Colonic mucosa (tissue), 4 donors: ENCODE results near the gene RBM15. TPM values are rescaled to one million over a fixed set of nuclear protein-coding genes. Genes with fewer than 3 reads are reported as not detected.

Experiments
- DNase-seq: peaks from one replicate; pipeline ENCODE4 v3.0.0-alpha.2; 2020
- H3K27ac ChIP-seq: fragments of 200-600 bp; one replicate; pipeline ENCODE4 v1.8.0; 2021
- H3K27me3 ChIP-seq: fragments of 200-600 bp; one replicate; pipeline ENCODE4 v1.8.0; 2021
- H3K36me3 ChIP-seq: fragments of 200-600 bp; one replicate; pipeline ENCODE4 v1.8.0; 2021
- H3K4me1 ChIP-seq: fragments of 200-600 bp; one replicate; pipeline ENCODE4 v1.8.0; 2021; ENCODE audit warnings: mild to moderate bottlenecking
- H3K4me3 ChIP-seq: fragments of 200-600 bp; one replicate; pipeline ENCODE4 v1.8.0; 2021
- H3K9ac ChIP-seq, 2 donors: one replicate each; pipeline ENCODE4 v1.7.0; 2013; ENCODE audit warnings: control low read depth in 2 of 2, low read depth in 2 of 2, low read length in 2 of 2
- H3K9me3 ChIP-seq: fragments of 200-600 bp; one replicate; pipeline ENCODE4 v1.8.0; 2021
- intact Hi-C: fragments of 100-400 bp; cut with DNase I; formaldehyde crosslinking; loops from one replicate; pipeline ENCODE4 v1.14.1; 2022
- total RNA-seq, 2 donors: library from RNA; stranded (reverse); fragmentation: NEBNext Ultra II Directional in 1 of 2; extraction: Animal tissue kit (Norgen Biotek cat#: 25700) in 1 of 2; gene quantifications; one replicate each; pipeline ENCODE4 v1.2.1, GENCODE V29; 2021
- TF ChIP-seq, protein P1 (sequence below): fragments of 200-600 bp; IDR thresholded peaks from one replicate; pipeline ENCODE4 v1.8.0; 2022; ENCODE audit warnings: antibody characterized with exemption, mild to moderate bottlenecking
- donor health status: healthy.
- donor health status: DM: no; HTN: no; CAD: no.
- donor health status: DM: no; HTN: no; CAD: no.

The RBM15 gene
- total RNA-seq, 2 donors from 2014 or later: 24.1 to 35.9 TPM

DNA sequence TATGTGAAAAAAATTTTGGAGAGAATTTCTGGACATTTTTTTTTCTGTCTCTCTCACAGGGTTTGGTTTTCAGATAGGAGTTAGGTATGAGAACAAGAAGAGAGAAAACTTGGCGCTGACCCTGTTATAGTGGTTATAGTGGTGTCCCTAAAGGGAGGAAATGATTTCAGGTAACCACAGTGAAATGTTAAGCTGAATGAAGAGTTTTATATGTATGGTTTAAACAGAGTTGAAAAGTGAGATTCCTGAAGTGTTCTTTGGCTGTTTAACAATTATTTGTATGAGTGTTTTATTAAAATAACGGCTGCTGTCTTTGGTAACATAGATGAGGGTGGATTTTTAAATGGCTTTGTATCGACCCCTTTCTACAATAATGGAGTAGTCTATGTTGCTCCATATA, 6.3 kb downstream of the RBM15 start:
- no peaks in the 10 kb centered on the region for H3K27me3 ChIP-seq
- no peaks in the 10 kb centered on the region for H3K36me3 ChIP-seq
- no peak overlapping the region for H3K9ac ChIP-seq
- intact Hi-C loops: no loop called here
- H3K9me3 ChIP-seq: no peaks in the 10 kb centered on the region
- H3K4me3 ChIP-seq: no peak overlapping the region
- peaks cover 19% of the 10 kb centered on the region for H3K4me1 ChIP-seq
- TF ChIP-seq, protein P1, sequence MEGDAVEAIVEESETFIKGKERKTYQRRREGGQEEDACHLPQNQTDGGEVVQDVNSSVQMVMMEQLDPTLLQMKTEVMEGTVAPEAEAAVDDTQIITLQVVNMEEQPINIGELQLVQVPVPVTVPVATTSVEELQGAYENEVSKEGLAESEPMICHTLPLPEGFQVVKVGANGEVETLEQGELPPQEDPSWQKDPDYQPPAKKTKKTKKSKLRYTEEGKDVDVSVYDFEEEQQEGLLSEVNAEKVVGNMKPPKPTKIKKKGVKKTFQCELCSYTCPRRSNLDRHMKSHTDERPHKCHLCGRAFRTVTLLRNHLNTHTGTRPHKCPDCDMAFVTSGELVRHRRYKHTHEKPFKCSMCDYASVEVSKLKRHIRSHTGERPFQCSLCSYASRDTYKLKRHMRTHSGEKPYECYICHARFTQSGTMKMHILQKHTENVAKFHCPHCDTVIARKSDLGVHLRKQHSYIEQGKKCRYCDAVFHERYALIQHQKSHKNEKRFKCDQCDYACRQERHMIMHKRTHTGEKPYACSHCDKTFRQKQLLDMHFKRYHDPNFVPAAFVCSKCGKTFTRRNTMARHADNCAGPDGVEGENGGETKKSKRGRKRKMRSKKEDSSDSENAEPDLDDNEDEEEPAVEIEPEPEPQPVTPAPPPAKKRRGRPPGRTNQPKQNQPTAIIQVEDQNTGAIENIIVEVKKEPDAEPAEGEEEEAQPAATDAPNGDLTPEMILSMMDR: no peak
- no peak for DNase-seq
- no peak overlapping the region for H3K27ac ChIP-seq

DNA sequence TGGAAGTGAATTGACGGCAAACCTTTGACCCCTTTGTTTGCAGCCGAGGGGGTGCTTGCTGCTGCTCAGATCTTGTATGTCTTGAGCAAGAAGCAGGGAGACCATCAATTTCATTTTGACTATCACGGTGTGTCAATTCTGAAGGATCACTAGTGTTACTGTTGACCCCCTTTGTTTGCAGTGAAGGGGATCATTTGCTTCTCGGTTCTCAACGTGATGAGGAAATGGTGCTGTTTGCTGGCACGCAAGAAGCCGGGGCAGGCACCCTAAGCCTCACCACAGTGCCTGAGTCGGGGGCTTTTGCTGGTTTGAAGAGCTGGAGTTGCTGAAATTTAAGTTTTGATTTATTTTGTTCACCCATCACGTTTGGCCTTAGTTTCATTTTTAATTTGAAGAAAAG, 7.5 kb downstream of the RBM15 start:
- Histone ChIP-seq H3K36me3 (no peaks in the 10 kb centered on the region), H3K4me1 (peaks cover 12% of the 10 kb centered on the region), H3K9ac (no peak overlapping the region), H3K4me3 (no peak overlapping the region), H3K27ac (no peak overlapping the region), H3K9me3 (no peaks in the 10 kb centered on the region), H3K27me3 (no peaks in the 10 kb centered on the region)
- TF ChIP-seq, protein P1: no peak
- intact Hi-C loops: no loop called here
- no peak for DNase-seq

DNA sequence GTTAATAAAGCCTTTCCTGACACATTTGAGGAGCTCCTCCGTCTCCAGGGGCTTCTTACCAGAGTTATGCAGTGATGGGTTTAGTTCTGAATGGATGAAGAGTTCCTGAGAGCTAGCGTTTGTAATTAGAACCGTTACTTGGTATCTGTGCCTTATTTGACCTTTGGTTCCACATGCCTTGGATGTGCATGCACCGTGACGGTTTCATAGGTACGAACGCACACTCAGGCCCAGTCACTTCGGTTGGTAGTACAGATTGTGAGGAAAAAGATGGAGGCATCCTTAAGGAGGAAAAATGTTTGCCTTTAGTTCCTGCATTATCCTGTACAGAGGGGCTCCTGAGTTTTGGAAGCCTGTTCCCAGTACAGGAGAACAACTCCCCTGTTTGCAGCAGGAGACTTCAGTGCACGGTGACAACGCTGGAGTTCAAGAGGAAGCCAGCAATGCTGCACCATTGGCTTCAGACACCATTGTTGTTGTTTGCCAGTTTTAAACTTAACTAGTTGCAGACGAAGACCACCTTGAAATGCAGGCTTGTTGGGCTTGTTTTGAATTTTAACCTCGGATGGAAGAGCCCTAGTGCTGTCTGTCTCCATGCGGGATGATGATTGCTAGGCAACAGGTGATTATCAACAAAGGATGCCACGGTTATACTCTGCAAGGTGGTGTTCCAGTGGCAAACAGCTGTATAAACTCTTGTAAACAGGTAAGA, 8.2 kb downstream of the RBM15 start:
- intact Hi-C loops: no loop called here

DNA sequence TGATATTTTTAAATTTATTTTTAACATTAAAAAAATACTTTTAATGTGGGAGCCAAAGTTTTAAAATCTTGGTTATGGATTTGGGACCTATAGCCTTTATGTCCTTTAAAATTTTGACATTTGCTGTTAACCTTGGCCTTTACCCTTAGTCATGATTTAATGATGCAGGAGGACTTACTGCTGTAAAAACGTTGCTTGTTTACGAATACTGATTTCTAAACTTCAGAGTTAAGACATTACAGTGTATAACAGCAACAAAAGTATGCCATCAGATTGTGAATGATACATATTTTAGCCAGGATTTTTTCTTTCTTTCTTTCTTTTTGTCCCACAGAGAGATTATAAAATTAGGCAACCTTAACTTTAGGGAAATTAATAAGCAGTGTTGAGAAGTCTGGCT, 8.9 kb downstream of the RBM15 start:
- H3K4me1 ChIP-seq: peaks cover 4% of the 10 kb centered on the region
- DNase-seq: no peak
- no peak overlapping the region for H3K9ac ChIP-seq
- H3K27ac ChIP-seq: no peak overlapping the region
- H3K9me3 ChIP-seq: no peaks in the 10 kb centered on the region
- no peaks in the 10 kb centered on the region for H3K36me3 ChIP-seq
- H3K4me3 ChIP-seq: no peak overlapping the region
- no peaks in the 10 kb centered on the region for H3K27me3 ChIP-seq
- intact Hi-C loops: no loop called here
- TF ChIP-seq, protein P1: no peak

More for the DNA sequence above, 8.2 kb downstream of the RBM15 start:
- Histone ChIP-seq H3K27me3 (no peaks in the 10 kb centered on the region), H3K9ac (no peak overlapping the region), H3K4me3 (no peak overlapping the region), H3K36me3 (no peaks in the 10 kb centered on the region), H3K27ac (no peak overlapping the region), H3K4me1 (peaks cover 6% of the 10 kb centered on the region), H3K9me3 (no peaks in the 10 kb centered on the region)
- TF ChIP-seq, protein P1: no peak
- DNase-seq: no peak

DNA sequence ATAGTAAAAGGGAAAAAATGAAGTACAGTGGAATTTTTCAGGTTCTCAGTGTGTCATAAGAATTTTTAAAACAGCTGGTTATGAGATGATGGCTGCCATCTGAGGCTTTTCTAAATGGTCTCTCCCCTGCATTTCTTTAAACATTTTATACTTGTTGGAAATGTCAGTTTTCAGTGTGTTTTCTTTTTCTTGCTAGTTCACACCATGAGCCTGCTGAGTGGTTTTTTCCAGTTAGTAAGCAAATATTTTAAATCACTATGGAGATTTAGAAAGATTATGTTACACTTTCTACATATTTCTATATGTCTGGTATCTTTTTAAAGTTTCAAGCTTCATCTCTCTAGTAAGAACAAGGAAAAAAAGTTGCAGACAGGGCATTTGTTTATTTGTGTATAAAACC, 9.6 kb downstream of the RBM15 start:
- Histone ChIP-seq H3K36me3 (no peaks in the 10 kb centered on the region), H3K9ac (no peak overlapping the region), H3K4me3 (no peak overlapping the region), H3K4me1 (peaks cover 4% of the 10 kb centered on the region), H3K9me3 (no peaks in the 10 kb centered on the region), H3K27ac (no peak overlapping the region), H3K27me3 (no peaks in the 10 kb centered on the region)
- no peak for DNase-seq
- intact Hi-C loops: no loop called here
- TF ChIP-seq, protein P1: no peak
